GM21367 (cell line): ENCODE results near the gene DSC1.

Experiments used
- ATAC-seq: cut with Tn5 transposase; IDR thresholded peaks from one replicate; pipeline ENCODE4 v1.9.1; 2021; ENCODE audit not compliant: unreplicated experiment

The DSC1 gene, protein sequence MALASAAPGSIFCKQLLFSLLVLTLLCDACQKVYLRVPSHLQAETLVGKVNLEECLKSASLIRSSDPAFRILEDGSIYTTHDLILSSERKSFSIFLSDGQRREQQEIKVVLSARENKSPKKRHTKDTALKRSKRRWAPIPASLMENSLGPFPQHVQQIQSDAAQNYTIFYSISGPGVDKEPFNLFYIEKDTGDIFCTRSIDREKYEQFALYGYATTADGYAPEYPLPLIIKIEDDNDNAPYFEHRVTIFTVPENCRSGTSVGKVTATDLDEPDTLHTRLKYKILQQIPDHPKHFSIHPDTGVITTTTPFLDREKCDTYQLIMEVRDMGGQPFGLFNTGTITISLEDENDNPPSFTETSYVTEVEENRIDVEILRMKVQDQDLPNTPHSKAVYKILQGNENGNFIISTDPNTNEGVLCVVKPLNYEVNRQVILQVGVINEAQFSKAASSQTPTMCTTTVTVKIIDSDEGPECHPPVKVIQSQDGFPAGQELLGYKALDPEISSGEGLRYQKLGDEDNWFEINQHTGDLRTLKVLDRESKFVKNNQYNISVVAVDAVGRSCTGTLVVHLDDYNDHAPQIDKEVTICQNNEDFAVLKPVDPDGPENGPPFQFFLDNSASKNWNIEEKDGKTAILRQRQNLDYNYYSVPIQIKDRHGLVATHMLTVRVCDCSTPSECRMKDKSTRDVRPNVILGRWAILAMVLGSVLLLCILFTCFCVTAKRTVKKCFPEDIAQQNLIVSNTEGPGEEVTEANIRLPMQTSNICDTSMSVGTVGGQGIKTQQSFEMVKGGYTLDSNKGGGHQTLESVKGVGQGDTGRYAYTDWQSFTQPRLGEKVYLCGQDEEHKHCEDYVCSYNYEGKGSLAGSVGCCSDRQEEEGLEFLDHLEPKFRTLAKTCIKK

DNA sequence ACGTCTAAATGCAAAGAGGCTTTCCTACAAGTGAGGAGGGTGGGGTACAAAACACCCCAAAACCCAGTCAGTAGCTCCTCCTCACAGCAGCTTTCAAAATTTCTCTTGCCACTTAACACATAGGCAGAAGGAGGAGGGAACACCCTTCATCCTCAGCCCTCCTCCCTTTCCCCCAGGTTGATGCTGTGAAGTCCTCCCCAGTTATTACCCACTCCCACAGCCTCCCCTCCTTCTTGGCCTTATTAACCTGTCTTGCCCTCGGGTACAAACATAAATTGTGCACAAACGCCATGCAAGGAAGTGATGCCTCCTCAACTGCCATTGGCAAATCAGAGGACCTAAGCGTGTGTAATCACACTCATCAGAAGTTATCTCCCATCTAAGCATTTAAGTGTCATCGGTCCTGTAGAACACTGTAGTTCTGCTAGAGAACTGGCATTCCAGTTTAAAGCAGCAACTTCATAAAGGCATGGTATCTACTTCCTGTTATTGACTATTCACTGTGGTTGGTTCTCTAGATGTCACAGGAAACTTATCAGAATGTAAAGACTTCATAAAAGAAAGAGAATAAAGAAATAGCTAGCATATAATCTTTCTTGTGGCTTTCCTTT is at the start of gene DSC1:
Gene DSC1, minus strand, starts transcription at position 32 of the 611 bp plus-strand sequence. CDS start 262 bp downstream, outside the sequence.
- ATAC-seq: no peak

DNA sequence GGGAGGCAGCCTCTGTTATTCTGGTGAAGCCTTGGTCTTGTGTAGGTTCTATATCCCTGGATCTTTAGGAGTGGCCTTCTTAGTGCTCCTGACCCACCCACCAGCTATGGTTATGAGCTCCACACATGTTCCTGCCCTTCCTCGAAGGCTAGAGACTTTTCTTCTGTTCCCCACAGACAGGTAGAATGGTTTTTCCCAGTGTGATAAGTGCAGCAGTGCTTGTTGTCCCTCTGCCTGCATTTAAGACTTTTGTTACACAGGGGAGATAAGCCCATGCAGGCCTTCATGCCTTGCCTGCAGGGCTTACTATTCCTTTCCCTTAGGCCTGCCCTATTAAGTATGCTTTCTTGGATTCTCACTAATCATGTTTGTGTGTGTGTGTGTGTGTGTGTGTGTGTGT is 48.4 kb upstream of the DSC1 start:
- ATAC-seq: no peak

GRCh38 chr18:31209041-31209440 is 46.4 kb upstream of the DSC1 start:
- ATAC-seq: no peak

DNA sequence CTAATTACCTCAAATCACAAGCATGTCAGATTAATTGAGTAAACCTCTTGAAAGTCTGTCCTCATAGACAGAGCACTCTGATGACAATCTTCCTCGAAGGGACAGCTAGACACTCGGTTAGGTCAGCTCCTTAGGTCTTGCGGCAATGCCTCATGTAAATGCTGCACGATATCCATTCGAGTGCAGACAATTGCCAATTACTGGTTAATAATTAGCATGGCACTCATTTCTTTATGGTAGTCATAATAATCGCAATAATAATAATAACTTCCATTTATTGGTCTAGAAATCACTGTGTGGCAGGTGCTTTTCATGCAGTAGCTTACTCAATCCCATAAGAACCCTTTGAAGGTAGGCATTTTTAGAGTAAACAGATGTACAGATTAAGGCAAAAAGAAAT is 44.7 kb upstream of the DSC1 start:
- ATAC-seq: no peak

DNA sequence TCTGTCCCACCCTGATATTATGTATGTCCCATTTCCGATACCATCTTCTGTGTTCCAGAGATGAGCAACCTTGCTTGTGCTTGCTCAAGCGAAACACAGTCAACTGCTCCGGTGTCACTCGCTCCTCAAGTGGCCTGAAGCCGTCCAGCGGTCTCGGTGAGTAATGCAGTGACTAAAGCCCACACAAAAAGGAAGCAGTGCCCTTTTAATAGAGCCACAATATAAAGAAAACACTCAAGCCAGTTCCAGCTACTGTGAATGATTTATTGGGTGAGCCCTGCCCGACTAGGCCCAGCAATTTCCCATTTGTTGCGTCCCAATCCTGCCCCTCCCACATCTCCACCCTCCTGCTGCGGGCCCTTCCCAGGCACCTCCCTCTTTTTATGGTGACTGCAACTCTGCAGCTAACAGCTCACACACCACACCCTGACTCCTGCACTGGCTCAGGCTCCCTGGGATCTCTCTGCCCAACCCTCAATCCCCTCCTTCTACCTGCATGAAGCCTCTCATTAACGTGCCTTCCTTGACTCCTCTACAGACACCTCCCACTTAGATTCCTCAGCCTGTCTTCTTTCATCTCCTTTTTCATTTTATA is 44.2 kb upstream of the DSC1 start:
- ATAC-seq: peak; percentile 69

DNA sequence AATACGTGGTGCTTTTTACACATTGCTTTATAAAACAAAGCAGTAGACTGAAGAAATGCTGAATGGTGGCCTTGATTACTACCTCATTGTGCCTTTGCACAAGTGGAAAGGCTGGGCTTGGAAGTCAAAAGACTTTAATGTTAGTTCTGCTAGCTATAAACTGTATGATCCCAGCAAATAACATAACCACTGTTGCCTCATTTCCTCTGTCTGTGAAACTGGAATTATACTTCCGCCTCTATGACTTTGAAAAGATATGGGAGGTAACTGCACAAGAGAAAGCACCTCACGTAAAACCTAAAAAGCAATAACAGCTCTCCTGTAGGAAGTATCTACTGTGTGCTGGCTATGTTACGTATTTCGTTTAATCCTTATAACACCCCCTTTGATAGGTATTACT is 43.4 kb upstream of the DSC1 start:
- no peak for ATAC-seq

DNA sequence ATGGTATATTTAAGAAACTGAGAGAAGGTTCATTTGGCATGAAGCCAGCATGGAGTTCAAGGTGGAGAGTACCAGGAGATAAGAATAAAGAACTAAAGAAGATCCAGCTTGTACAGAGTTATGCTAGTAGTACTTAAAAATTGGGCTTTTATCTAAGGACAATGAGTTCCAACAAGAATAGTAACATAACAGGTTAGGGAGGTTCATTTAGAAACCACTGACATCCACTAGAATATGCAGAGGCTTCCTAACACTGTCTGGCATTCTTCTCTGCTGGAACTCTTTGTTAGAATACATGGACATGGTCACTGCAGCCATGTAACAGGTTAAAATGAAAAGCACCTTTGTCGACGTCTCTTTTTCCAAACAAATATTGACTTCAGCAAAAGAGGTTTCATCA is 42.6 kb upstream of the DSC1 start:
- ATAC-seq: no peak

GRCh38 chr18:31204833-31205232 is 42.2 kb upstream of the DSC1 start:
- ATAC-seq: no peak

GRCh38 chr18:31204166-31204565 is 41.5 kb upstream of the DSC1 start:
- no peak for ATAC-seq

DNA sequence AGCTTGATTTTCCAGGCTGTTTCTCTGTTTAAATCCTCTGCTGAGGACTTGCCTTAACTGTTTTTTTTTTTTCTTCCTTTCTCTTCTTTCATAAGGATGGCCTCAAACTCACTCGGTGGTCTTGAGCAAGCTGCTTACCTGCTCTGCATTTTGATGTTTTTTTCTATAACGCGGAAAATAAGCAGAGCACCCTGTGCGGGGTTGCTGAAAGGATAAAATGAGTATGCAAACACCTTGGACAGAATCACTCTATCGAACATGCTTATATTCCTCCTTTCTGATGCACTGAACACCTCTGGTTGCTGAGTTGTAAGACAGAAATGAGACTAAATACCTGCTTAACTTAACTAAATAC is 41.1 kb upstream of the DSC1 start:
- ATAC-seq: no peak

DNA sequence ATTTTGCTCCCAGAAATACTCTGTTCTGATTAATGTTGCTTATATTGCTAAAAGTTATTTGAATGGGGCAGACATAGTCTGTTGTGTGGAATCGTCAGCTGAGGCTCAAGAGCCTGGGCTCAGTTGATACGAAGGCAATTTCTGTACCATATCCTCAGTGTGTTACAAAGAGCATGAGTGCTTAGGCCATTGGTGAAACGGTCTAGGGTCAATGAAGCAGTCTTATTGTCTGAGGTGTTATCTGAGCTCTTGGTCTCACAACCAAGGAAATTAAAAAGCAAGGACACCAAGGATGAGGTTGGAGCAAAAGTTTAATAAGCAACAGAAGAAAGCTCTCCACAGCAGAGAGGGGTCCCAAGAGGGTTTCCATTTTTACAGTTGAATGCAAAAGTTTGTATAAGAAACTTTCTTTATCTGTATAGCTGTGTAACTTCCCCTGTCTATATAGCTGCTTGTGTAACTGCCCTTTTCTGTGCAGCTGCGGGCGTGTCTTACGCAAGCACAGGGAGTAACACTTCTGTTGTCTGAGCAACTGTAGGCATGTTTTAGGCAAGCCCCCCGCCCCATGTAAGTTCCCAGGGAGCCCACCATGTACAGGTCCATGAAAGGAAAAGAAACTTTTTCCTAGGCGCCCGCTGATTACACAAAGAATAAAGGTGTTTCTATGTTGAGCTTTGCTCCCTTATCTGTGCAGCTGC is 40.6 kb upstream of the DSC1 start:
- no peak for ATAC-seq

- no peak for ATAC-seq
Observed at GRCh38 chr18:31199190-31199769, 36.6 kb upstream of the DSC1 start.

- ATAC-seq: no peak
Observed at GRCh38 chr18:31197676-31198075, 35.0 kb upstream of the DSC1 start.

DNA sequence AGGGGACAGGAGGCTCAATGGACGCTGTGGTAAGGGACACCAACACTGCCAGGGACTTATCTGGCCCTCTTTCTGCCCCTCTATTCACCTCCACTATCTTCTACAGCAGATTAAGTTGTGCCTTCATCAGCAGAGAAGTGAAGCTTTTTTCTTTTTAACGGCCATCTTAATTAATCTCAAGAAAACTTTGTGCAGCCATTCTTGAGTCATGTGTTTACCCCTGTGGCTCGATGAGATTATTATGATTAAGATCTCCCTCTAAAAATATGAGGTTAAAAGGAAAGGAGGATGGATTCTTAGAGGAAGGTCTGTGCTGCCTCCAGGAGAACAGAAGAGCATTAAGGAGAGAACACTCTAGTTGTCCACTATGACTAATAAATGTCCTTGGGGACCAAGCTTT is 32.4 kb upstream of the DSC1 start:
- no peak for ATAC-seq

- no peak for ATAC-seq
Observed at GRCh38 chr18:31192086-31192776, 29.6 kb upstream of the DSC1 start.

- no peak for ATAC-seq
Observed at GRCh38 chr18:31190919-31191318, 28.3 kb upstream of the DSC1 start.

GRCh38 chr18:31189757-31190156 is 27.1 kb upstream of the DSC1 start:
- no peak for ATAC-seq

- no peak for ATAC-seq
Observed at GRCh38 chr18:31185186-31185950, 22.7 kb upstream of the DSC1 start.

DNA sequence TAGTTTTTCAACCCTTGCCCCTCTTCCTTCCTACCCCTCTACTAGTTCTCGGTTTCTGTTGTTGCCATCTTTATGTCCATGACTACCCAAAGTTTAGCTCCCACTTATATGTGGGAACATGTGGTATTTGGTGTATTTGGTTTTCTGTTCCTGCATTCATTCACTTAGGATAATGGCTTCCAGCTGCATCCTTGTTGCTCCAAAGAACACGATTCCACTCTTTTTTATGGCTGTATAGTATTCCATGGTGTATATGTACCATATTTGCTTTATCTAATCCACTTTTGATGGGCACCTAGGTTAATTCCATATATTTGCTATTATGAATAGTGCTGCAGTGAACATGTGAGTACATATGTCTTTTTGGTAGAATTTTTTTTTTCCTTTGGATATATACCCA is 20.6 kb upstream of the DSC1 start:
- no peak for ATAC-seq
